Ectodermal cell (in vitro differentiated cells): Measurements from ENCODE around the gene KANK3.

Source experiments
- H3K27ac ChIP-seq: 2 replicates; pipeline ENCODE4 v1.7.0; 2013; ENCODE audit warnings: mild to moderate bottlenecking, low read depth, low read length; ENCODE audit not compliant: insufficient read depth, poor library complexity, severe bottlenecking
- H3K27me3 ChIP-seq: 2 replicates; pipeline ENCODE4 v1.7.0; 2013; ENCODE audit warnings: mild to moderate bottlenecking, low read length; ENCODE audit not compliant: insufficient read depth, control insufficient read depth, poor library complexity, severe bottlenecking
- H3K36me3 ChIP-seq: one replicate; pipeline ENCODE4 v1.7.0; 2013; ENCODE audit warnings: low read length; ENCODE audit not compliant: control insufficient read depth, insufficient read depth
- H3K4me1 ChIP-seq: one replicate; pipeline ENCODE4 v1.7.0; 2013; ENCODE audit warnings: low read length; ENCODE audit not compliant: control insufficient read depth, insufficient read depth
- H3K4me3 ChIP-seq: 2 replicates; pipeline ENCODE4 v1.7.0; 2013; ENCODE audit warnings: low read depth, low read length, control low read depth; ENCODE audit not compliant: insufficient read depth
- H3K9me3 ChIP-seq: 2 replicates; pipeline ENCODE4 v1.7.0; 2013; ENCODE audit warnings: mild to moderate bottlenecking, low read length, moderate library complexity; ENCODE audit not compliant: control insufficient read depth
- WGBS, 2 experiments: methylation state at CpG; one replicate each; pipeline ENCODE4 v1.1.7; 2013; ENCODE audit warnings: missing lambda C conversion rate in 2 of 2; 5-methylcytosine and 5-hydroxymethylcytosine counted together

Gene KANK3

DNA sequence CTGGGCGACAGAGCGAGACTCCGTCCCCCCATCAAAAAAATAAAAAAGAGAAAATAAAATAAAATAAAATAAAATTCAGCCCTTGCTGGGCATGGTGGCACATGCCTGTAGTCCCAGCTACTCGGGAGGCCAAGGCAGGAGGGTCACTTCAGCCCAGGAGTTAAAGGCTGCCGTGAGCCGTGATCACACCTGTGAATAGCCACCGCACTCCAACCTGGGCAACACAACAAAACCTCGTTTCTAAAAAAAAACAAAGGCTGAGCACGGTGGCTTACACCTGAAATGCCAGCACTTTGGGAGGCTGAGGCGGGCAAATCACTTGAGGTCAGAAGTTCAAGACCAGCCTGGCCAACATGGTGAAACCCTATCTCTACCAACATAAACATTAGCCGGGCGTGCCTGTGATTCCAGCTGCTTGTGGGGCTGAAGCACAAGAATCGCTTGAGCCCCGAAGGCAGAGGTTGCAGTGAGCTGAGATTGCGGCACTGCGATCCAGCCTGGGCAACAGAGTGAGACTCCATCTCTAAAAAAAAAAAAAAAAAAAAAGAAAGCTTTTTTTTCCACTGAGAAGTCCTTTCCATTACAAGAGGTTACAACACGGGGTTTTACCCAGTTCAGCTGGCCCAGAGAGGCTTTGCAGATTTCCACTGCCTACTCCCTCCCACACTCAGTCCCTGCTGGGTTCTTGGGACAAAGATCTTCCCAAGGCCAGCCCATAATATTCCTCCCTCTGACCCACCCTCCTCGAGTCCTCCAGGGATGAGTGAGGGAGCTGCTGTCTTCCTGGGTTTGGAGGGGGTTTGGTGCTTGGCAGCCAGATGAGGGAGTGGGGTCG, 27.3 kb upstream of the KANK3 start:
- peak overlapping the region; percentile 17 for H3K27ac ChIP-seq
- WGBS, 2 experiments = 87 to 89% methylated on average over 16 to 19 of the region's 19 CpGs
- no peaks in the 10 kb centered on the region for H3K27me3 ChIP-seq
- H3K9me3 ChIP-seq = no peaks in the 10 kb centered on the region
- no peak overlapping the region for H3K4me3 ChIP-seq
- H3K36me3 ChIP-seq = peaks cover 25% of the 10 kb centered on the region
- peaks cover 17% of the 10 kb centered on the region for H3K4me1 ChIP-seq

DNA sequence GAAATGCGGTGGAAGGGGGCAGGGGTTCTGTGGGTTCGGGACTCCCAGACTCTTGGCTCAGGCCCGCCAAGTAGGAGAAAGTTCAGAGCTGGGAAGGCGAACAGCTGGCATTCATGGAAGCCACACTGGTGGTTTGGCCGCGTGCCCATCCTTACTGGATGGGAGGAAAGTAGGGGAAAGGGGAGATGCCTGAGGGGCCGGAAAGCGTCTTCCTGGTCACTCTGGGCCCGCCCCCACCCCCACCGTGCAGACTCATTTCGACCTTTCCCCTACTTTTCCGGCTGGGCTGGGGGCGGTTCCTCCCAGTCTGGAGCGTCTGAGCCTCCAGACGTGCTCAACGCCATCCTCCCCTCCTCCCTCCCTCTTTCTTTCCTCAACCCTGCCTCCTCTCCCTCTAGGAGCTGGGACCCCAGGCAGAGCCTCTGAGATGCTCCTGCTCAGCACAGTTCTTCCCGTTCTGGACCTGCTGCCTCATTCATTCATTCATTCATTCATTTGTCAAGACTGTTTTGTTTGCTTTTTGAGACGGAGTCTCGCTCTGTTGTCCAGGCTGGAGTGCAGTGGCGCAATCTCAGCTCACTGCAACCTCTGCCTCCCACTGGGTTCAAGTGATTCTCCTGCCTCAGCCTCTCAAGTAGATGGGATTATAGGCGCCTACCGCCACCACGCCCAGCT, 24.4 kb upstream of the KANK3 start:
- H3K36me3 ChIP-seq = peaks cover 7% of the 10 kb centered on the region
- H3K27ac ChIP-seq = peak overlapping the region; percentile 95
- H3K4me1 ChIP-seq = peaks cover 17% of the 10 kb centered on the region
- 25 to 26% methylated on average over 23 of the region's 23 CpGs for WGBS, 2 experiments
- peaks cover 12% of the 10 kb centered on the region for H3K27me3 ChIP-seq
- H3K9me3 ChIP-seq = no peaks in the 10 kb centered on the region
- H3K4me3 ChIP-seq = peak overlapping the region; percentile 26

DNA sequence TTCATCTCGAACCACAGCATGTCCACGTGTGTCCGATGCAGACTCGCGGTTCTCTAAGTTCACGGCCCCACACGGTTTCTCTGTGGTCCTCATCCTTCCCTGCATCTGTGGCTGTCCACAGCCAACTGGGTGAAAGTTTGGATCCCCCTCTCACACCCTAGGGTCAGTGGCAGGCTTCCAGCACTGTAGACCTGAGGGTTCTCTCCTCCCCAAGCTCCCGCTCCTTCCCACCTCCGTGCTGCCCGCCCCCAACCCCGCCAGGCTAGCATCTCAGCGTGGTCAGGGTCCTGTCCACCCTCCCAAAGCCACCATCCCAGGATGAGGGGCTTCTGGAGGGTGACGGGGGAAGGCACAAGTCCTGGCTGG, 23.9 kb upstream of the KANK3 start:
- Histone ChIP-seq H3K9me3 (no peaks in the 10 kb centered on the region), H3K27me3 (peaks cover 12% of the 10 kb centered on the region), H3K27ac (peak overlapping the region; percentile 95), H3K4me3 (peak overlapping the region; percentile 26), H3K4me1 (peaks cover 17% of the 10 kb centered on the region), H3K36me3 (peaks cover 7% of the 10 kb centered on the region)
- WGBS, 2 experiments = 60 to 62% methylated on average over 13 of the region's 13 CpGs

DNA sequence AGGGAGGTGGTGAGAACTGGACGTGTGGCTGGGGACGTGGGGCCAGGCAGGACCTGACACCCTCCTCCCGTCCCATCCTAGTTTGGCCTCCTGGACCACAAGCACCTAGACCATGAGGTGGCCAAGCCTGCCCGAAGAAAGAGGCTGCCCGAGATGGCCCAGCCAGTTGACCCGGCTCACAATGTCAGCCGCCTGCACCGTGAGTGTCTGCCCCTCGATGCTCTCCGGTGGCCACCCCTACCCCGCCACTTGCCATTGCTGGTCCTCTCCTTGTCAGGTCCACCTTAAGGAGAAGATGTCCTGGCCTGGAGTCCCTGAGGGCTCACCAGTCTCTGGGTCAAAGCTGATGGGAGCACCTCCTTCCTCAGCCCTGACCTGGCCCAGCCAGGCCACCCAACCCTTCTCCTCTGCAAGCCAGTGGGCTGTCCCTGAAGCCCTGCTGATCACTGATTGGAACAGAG, 23.1 kb upstream of the KANK3 start:
- no peak overlapping the region for H3K4me3 ChIP-seq
- H3K27ac ChIP-seq = no peak overlapping the region
- H3K27me3 ChIP-seq = peaks cover 12% of the 10 kb centered on the region
- H3K9me3 ChIP-seq = no peaks in the 10 kb centered on the region
- H3K36me3 ChIP-seq = peaks cover 2% of the 10 kb centered on the region
- 95 to 98% methylated on average over 11 of the region's 11 CpGs for WGBS, 2 experiments
- peaks cover 17% of the 10 kb centered on the region for H3K4me1 ChIP-seq

DNA sequence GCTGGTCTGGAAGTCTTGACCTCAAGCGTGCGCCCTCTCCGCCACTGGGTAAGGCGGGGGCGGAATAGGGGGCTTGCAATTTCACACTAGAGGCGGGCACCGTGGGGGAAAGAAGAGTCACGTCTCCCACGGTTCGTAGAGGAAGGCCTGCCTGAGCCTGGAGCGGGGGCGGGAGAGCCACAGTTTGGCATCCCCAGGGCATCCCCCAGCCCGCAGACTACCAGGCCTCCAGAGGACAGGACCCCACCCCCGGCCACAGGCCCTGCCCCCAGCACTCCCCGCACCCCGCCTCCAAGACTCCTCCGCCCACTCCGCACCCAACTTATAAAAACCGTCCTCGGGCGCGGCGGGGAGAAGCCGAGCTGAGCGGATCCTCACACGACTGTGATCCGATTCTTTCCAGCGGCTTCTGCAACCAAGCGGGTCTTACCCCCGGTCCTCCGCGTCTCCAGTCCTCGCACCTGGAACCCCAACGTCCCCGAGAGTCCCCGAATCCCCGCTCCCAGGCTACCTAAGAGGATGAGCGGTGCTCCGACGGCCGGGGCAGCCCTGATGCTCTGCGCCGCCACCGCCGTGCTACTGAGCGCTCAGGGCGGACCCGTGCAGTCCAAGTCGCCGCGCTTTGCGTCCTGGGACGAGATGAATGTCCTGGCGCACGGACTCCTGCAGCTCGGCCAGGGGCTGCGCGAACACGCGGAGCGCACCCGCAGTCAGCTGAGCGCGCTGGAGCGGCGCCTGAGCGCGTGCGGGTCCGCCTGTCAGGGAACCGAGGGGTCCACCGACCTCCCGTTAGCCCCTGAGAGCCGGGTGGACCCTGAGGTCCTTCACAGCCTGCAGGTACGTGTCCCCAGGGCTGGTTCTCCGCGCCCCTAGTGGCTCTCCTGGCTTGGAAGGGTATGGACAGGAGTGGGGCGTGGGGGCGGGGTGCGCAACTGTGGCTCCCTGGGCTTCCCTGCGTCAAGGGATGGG, 21.0 kb upstream of the KANK3 start, which contains the start of gene ANGPTL4:
Gene ANGPTL4, plus strand, starts transcription at position 353 of the 969 bp plus-strand sequence. Its CDS starts 167 bp downstream, at position 520.
- Histone ChIP-seq H3K4me1 (peaks cover 17% of the 10 kb centered on the region), H3K9me3 (no peaks in the 10 kb centered on the region), H3K27me3 (peaks cover 12% of the 10 kb centered on the region), H3K4me3 (peak within 1 kb of the TSS; percentile 50), H3K36me3 (no peaks in the 10 kb centered on the region), H3K27ac (no peak within 1 kb of the TSS)
- WGBS, 2 experiments = 1% methylated on average over 81 of the region's 81 CpGs

DNA sequence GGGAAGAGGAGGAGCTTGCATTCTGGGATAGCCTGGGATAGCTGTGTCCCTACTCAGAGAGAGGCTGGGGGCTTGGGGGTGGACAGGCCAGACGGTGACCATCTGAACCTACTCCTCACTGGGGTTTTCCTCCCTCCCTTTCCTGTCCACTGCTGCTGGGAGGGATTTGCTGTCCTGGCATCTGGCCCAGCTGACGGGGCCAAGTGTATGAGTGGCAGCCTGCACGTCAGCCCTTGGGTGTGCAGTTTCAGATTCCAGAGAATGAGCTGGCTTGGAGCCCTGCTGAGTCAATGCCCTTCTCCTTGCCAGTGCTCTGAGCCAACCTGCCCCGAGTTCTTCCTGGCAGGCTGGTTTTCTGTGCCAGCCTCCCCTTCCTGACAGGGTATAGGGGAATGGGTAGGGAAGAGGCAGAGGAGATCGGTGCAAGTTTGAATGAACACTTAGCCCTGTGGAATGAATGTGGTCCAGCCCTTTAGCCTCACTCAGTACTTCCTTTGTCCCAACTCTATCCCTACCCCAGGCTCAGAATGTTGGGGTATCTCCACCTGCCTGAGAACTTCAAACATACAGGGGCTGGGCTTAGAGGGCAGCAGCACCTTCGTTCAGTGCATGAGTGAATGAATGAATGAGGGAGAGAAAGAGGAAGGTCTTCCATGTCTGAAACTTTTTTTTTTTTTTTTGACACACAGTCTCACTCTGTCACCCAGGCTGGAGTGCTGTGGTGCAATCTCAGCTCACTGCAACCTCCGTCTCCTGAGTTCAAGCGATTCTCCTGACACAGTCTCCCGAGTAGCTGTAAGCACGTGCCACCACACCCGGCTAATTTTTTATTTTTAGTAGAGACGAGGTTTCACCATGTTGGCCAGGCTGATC, 19.1 kb upstream of the KANK3 start:
- H3K36me3 ChIP-seq = no peaks in the 10 kb centered on the region
- peaks cover 12% of the 10 kb centered on the region for H3K27me3 ChIP-seq
- 89 to 90% methylated on average over 12 of the region's 12 CpGs for WGBS, 2 experiments
- no peaks in the 10 kb centered on the region for H3K9me3 ChIP-seq
- H3K4me1 ChIP-seq = peaks cover 10% of the 10 kb centered on the region
- no peak overlapping the region for H3K27ac ChIP-seq
- no peak overlapping the region for H3K4me3 ChIP-seq

DNA sequence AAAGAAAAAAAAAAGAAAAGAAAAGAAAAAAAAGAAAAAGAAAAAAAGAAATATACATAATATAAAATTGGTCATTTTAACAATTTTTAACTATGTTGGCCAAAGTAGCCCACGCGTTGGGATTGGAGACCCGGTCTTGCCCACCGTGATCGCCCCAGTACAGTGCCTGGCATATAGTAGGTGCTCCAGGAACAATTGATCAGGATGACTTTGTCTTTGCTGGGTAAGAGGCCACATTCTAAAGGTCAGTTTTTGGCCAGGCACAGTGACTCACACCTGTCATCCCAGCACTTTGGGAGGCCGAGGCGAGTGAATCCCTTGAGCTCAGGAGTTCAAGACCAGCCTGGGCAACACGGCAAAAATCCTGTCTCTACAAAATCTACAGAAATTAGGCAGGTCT, 17.1 kb upstream of the KANK3 start:
- H3K27me3 ChIP-seq = peaks cover 12% of the 10 kb centered on the region
- no peak overlapping the region for H3K4me3 ChIP-seq
- no peak overlapping the region for H3K27ac ChIP-seq
- no peaks in the 10 kb centered on the region for H3K4me1 ChIP-seq
- no peaks in the 10 kb centered on the region for H3K9me3 ChIP-seq
- H3K36me3 ChIP-seq = no peaks in the 10 kb centered on the region
- 87 to 91% methylated on average over 8 of the region's 8 CpGs for WGBS, 2 experiments

DNA sequence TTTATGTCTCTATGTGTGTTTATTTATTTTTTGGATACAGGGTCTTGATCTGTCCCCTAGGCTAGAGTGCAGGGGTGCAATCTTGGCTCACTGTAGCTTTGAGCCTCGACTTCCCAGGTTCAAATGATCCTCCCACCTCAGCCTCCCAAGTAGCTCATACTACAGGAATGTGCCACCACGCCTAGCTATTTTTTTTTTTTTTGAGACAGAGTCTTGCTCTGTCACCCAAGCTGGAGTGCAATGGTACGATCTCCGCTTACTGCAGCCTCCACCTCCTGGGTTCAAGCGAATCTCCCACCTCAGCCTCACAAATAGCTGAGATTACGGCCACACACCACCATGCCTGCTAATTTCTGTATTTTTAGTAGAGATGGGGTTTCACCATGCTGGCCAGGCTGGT, 15.9 kb upstream of the KANK3 start:
- Histone ChIP-seq H3K9me3 (no peaks in the 10 kb centered on the region), H3K27ac (no peak overlapping the region), H3K27me3 (peaks cover 12% of the 10 kb centered on the region), H3K36me3 (no peaks in the 10 kb centered on the region), H3K4me3 (no peak overlapping the region), H3K4me1 (no peaks in the 10 kb centered on the region)
- WGBS, 2 experiments = 90 to 92% methylated on average over 6 of the region's 6 CpGs

DNA sequence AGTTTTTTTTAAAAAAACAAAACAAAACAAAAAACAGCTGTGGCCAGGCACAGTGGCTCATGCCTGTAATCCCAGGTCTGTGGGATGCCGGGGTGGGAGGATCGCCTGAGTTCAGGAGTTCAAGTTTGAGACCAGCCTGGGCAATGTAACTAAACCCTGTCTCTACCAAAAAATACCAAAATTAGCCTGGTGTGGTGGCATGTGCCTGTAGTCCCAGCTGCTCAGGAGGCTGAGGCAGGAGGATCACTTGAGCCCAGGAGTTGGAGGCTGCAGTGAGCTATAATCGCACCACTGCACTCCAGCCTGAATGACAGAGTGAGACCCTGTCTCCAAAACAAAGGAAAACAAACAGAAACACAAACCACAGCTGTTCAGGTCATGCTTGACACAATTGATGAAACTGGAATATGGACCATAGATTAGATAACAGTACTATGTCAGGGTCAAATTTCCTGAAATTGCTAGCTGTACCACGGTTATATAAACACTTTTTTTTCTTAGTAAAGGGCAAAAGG, 14.0 kb upstream of the KANK3 start:
- Histone ChIP-seq H3K9me3 (no peaks in the 10 kb centered on the region), H3K4me3 (no peak overlapping the region), H3K27ac (no peak overlapping the region), H3K4me1 (no peaks in the 10 kb centered on the region), H3K36me3 (no peaks in the 10 kb centered on the region), H3K27me3 (peaks cover 3% of the 10 kb centered on the region)
- WGBS, 2 experiments = 92 to 95% methylated on average over 4 of the region's 4 CpGs
